G401 (cell line): ENCODE measurements around the gene N4BP2L1. TPM values are rescaled to one million over a fixed set of nuclear protein-coding genes. Genes with fewer than 3 reads are reported as not detected.
"Not testable (repeated sequence)": the region's sequence is repeated elsewhere in the genome, so short reads cannot be mapped to it uniquely, and the experiment has no call there.

Source experiments
- DNase-seq: peaks from one replicate; pipeline ENCODE4 v3.0.0-alpha.2; 2015; ENCODE audit warnings: low spot score
- in situ Hi-C: cut with HindIII; loops from 2 replicates; pipeline ENCODE4 v1.10.0; 2016; ENCODE audit warnings: low sequenced_read_pairs, mixed read lengths
- total RNA-seq: library from RNA; depleted of rRNA; stranded (reverse); fragments of >200 nt; shearing (Covaris generic); gene quantifications from 2 replicates; pipeline ENCODE4 v1.2.3, GENCODE V29; 2014

N4BP2L1 gene
- total RNA-seq, 1 experiment from 2014 or later: 0.47 TPM

GRCh38 chr13:32408296-32409000 is 19.5 kb downstream of the N4BP2L1 start:
- in situ Hi-C loops: no loop called here
- no peak for DNase-seq

DNA sequence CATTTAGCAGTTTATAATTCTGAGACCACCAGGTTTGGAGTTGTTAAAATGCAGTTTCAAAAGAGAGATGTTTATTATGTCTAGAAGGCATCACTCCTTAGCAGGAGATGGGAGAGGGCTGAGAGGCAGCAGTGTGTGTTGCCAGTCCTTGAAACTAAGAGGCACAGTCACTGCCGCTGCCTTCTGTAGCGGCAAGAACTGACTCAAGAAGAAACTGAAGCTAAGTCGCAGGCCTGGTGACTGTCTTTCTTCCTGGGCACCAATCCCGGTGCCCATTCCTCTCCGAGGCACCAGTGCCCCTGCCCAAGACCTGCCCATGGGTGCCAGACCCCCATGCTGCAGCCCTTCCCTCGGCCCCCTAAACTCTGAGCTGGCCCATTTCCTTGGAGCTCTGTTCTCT is 20.1 kb downstream of the N4BP2L1 start:
- DNase-seq: no peak
- in situ Hi-C loops: no loop called here

GRCh38 chr13:32403108-32403507 is 24.8 kb downstream of the N4BP2L1 start:
- in situ Hi-C loops: no loop called here
- no peak for DNase-seq

DNA sequence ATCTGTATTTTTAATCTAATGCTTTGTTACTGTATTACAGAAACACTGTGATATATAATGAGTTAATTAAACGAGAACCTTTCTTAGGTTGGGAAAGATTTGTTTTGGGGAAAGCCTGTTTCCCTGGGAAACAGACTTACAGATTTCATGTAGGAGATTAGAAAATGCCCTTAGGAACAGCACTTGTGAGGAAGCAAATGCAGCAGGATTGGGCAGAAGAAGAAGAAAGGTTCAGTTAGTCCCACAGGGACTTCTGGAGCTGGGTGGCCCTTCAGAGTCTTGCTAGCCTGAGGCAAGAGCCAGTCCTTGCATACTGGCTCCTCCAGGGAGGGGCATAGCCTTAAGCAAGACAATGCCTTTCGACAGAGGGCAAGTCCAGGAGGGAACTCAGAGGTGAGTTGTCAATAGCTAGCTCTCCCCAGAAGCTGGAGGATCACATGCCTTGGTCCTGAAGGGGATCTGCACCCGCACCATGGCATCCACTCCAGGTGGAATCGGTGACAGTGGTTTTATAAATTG is 36.8 kb downstream of the N4BP2L1 start:
- in situ Hi-C loops: no loop called here
- no peak for DNase-seq

DNA sequence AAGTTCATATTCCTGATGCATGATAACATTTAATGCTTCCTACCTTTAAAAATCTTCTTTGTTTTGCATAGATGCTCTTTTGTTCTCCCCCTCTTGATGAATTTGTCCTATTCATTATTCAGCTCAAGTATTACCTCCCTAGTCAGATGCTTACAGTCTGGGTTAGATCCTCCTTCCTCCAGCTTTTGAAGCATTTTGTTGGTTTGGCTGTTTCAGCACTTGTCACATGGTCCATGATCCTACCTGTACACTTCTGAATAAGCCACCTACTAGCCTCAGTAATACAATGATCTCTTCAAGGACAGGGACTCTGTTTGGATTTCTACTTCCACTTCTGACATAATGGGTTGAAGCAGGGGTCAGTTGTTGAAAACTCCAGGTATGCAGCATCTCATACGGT is 37.4 kb downstream of the N4BP2L1 start:
- in situ Hi-C loops: no loop called here
- DNase-seq: no peak

- no peak for DNase-seq
- in situ Hi-C loops: no loop called here
These were observed 37.9 kb downstream of the N4BP2L1 start for GRCh38 chr13:32390048-32390447.

- in situ Hi-C loops: no loop called here
- DNase-seq: no peak
These were observed 42.5 kb downstream of the N4BP2L1 start for GRCh38 chr13:32385410-32385809.

GRCh38 chr13:32384702-32385101 is 43.2 kb downstream of the N4BP2L1 start:
- in situ Hi-C loops: no loop called here
- no peak for DNase-seq

DNA sequence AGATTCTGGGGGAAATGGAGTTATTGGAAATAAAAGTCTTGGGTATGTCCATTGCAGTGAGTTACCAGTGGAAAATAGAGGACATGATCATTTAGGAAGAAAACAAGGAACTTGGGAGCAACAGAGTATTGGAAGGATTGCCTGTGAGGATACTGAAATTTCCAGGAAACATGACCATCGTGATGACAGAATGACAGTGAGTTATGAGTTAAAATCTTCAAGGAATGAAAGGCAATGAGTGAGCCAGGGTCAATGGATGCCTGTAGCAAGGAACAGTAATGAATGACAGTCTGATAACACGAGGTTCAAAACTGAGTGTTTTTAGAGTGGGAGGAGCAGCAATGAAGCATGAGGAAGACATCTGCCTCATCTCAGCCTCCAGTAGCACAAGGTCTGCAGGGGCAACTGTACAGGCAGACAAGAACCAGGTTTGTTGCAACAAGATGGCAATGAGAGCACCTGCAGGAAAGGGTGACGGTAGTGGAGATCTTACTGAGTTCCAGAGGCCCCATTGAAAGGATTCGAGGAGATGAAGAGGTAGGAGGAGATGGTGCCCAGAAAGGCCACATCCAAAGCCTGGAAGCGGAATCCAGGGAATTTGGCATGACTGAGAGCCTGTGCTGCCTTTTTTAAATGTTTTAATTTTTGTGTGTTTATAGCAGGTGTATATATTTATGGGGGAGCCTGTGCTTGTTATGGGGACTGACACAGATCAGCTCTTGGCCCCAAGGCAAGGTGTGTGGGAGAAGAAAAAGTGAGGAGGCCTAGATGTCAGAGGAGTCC is 43.9 kb downstream of the N4BP2L1 start:
- DNase-seq: no peak
- in situ Hi-C loops: no loop called here

DNA sequence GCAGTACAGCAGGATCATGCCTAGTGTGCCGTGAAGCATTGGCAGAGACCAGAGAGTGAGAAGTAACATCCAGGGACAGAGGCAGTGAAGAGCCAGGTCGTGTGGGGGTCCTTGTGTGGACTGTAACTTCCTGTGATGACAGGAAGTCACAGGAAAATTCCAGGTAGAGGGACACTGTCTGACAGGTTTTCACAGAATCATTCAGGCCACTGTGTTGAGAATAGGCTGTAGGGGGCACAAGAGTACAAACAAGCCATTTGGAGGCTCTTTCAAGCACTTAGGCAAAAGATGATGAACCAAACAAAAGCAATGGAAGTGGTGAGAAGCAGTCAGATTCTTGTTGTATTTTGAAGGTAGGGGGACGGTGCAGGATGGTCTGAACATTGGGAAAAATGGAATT is 46.4 kb downstream of the N4BP2L1 start:
- DNase-seq: peak; percentile 45
- in situ Hi-C loops: no loop called here

GRCh38 chr13:32378012-32378411 is 49.9 kb downstream of the N4BP2L1 start:
- in situ Hi-C loops: no loop called here
- peak; percentile 3 for DNase-seq

DNA sequence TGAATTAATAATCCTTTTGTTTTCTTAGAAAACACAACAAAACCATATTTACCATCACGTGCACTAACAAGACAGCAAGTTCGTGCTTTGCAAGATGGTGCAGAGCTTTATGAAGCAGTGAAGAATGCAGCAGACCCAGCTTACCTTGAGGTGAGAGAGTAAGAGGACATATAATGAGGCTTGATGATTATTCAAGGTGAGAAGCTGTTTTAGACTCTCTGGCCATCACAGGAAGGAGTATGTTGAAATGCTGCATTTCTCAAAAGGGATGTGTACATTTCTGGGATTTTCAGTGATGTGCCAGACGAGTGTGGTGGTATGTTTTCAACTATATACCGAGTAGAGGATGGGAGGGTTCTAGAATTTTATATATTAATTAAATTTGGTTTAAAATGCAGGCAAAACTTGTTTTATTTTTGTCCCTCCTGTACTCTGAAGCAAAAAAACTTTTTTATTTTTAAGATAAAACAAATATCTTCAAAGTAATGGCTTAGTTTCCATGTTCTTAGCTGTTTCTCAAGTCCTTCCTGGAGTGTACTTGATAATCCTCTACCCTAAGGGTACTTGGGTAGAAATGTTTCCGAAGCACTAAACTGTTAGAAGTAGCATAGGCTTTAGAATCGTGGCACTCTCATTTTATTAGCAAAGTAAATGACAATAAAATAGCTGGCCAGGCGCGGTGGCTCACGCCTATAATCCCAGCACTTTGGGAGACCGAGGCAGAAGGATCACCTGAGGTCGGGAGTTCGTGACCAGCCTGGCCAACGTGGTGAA is 51.1 kb downstream of the N4BP2L1 start:
- no peak for DNase-seq
- in situ Hi-C loops: no loop called here

DNA sequence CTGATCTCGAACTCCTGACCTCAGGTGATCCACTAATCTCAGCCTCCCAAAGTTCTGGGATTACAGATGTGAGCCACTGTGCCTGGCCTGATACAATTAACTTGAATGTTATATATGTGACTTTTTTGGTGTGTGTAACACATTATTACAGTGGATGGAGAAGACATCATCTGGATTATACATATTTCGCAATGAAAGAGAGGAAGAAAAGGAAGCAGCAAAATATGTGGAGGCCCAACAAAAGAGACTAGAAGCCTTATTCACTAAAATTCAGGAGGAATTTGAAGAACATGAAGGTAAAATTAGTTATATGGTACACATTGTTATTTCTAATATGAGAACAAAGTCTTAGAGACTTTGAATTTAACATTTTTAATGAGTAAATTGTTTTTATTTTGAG is 57.1 kb downstream of the N4BP2L1 start:
- in situ Hi-C loops: no loop called here
- DNase-seq: no peak

DNA sequence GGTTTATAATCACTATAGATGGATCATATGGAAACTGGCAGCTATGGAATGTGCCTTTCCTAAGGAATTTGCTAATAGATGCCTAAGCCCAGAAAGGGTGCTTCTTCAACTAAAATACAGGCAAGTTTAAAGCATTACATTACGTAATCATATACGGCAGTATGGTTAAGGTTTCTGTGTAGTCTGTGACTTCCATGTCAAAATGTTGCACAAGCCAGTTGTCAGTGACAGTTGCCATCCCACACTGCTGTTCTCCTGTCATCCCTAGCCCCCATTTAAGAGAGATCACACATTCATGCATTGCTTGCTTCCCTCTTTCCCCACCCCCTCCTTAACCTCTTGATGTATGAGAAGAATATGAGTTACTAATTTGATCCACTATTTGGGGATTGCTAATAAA is 65.4 kb downstream of the N4BP2L1 start:
- in situ Hi-C loops: no loop called here
- no peak for DNase-seq

DNA sequence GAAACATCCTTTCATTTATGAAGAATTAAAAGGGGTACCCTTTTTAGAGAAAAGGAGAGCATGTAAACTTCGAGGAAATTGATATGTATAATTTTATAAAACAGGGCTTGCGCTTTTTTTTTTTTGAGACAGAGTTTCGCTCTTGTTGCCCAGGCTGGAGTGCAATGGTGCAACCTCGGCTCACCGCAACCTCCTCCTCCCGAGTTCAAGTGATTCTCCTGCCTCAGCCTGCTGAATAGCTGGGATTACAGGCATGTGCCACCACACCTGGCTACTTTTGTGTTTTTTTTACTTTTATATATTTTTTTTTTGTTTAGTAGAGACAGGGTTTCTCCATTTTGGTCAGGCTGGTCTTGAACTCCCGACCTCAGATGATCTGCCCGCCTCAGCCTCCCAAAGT is 72.0 kb downstream of the N4BP2L1 start:
- in situ Hi-C loops, DNase-seq: not testable (repeated sequence)

DNA sequence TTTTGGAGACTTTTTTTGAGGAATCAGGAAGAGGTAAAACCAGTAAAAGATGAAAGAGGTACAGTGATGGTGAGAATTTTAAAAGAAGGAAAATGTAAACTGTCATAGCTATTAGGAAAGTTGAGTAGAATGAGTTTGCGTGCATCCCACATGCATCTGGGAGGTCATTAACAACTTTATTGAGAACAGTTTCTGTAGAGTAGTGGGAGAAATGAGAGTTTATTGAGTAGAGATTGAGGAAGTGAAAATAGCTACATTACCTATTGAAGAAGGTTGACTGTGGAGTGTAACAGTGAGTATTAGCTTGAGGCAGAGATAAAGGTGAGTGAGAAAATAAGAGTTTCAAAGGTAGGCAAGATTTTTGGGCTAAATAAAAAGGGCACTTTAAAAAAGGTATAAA is 73.9 kb downstream of the N4BP2L1 start:
- in situ Hi-C loops: no loop called here
- no peak for DNase-seq

- DNase-seq, in situ Hi-C loops: not testable (repeated sequence)
These were observed 77.0 kb downstream of the N4BP2L1 start for GRCh38 chr13:32350839-32351441.
